Cardiac fibroblast (primary cell): Measurements from ENCODE around the gene AMFR.

Source experiments
- DNase-seq, 2 donors: peaks; one replicate each; pipeline versions ENCODE4 v3.0.0 to v3.0.0-alpha.2; 2010; ENCODE audit warnings: low read depth in 2 of 2
- H3K4me3 ChIP-seq, 2 donors: replicated peaks in 1 of 2; 1 replicate in 1 of 2; 2 replicates in 1 of 2; pipeline ENCODE4 v1.5.1; 2011; ENCODE audit warnings: low read depth in 2 of 2, low read length in 2 of 2, mild to moderate bottlenecking in 2 of 2, moderate library complexity in 1 of 2
- CTCF ChIP-seq: IDR thresholded peaks from one replicate; pipeline ENCODE4 v1.5.1; 2011; ENCODE audit warnings: low read depth, mild to moderate bottlenecking, low read length, inconsistent platforms

Gene AMFR

GRCh38 chr16:56421313-56421712, 4.0 kb downstream of the AMFR start:
- H3K4me3 ChIP-seq: no peak overlapping the region
- no peak for DNase-seq
- no peak for TF ChIP-seq CTCF

- no peak for TF ChIP-seq CTCF
- no peak for DNase-seq
- no peak overlapping the region for H3K4me3 ChIP-seq
Observed at GRCh38 chr16:56420613-56421012, 4.7 kb downstream of the AMFR start.

- no peak overlapping the region for H3K4me3 ChIP-seq
- no peak for TF ChIP-seq CTCF
- no peak for DNase-seq
Observed at GRCh38 chr16:56419740-56420548, 5.4 kb downstream of the AMFR start.

- no peak for DNase-seq
- H3K4me3 ChIP-seq: no peak overlapping the region
- TF ChIP-seq CTCF: no peak
Observed at GRCh38 chr16:56417138-56417537, 8.2 kb downstream of the AMFR start.

- no peak for DNase-seq
- TF ChIP-seq CTCF: no peak
- H3K4me3 ChIP-seq: no peak overlapping the region
Observed at GRCh38 chr16:56415875-56416274, 9.5 kb downstream of the AMFR start.

- no peak for TF ChIP-seq CTCF
- H3K4me3 ChIP-seq: no peak overlapping the region
- DNase-seq: no peak
Observed at GRCh38 chr16:56414366-56414765, 11.0 kb downstream of the AMFR start.

GRCh38 chr16:56413381-56413780, 12.0 kb downstream of the AMFR start:
- TF ChIP-seq CTCF: no peak
- H3K4me3 ChIP-seq: no peak overlapping the region
- no peak for DNase-seq
